Stimulated activated CD8-positive, alpha-beta memory T cell treated with anti-CD3 and anti-CD28 coated beads, Interleukin-12 subunit alpha, Interleukin-12 subunit beta, amount 100 ng/mL, for 4 hours (primary cell): ENCODE data around the gene BANP.
"Not testable (repeated sequence)": the region's sequence is repeated elsewhere in the genome, so short reads cannot be mapped to it uniquely, and the experiment has no call there.

ENCODE experiments used
- DNase-seq: peaks from one replicate; pipeline ENCODE4 v3.0.0-alpha.2; 2020; ENCODE audit warnings: low read depth

The BANP gene

GRCh38 chr16:87966685-87967185 is 15.5 kb downstream of the BANP start:
- no peak for DNase-seq

GRCh38 chr16:87968541-87968940 is 17.3 kb downstream of the BANP start:
- DNase-seq, result no peak

- DNase-seq, result no peak
Measured at GRCh38 chr16:87970186-87970585, 19.0 kb downstream of the BANP start.

- DNase-seq, result no peak
Measured at GRCh38 chr16:87971933-87972332, 20.7 kb downstream of the BANP start.

- DNase-seq, result no peak
Measured at GRCh38 chr16:87973717-87974116, 22.5 kb downstream of the BANP start.

- no peak for DNase-seq
Measured at GRCh38 chr16:87974178-87974577, 22.9 kb downstream of the BANP start.

- no peak for DNase-seq
Measured at GRCh38 chr16:87976665-87977064, 25.4 kb downstream of the BANP start.

GRCh38 chr16:87978127-87978526 is 26.9 kb downstream of the BANP start:
- DNase-seq, result no peak

GRCh38 chr16:87979352-87979751 is 28.1 kb downstream of the BANP start:
- DNase-seq, result no peak

GRCh38 chr16:87979911-87980630 is 28.8 kb downstream of the BANP start:
- DNase-seq, result not testable (repeated sequence)

GRCh38 chr16:87981376-87981775 is 30.1 kb downstream of the BANP start:
- not testable (repeated sequence) for DNase-seq

GRCh38 chr16:87982581-87983041 is 31.4 kb downstream of the BANP start:
- no peak for DNase-seq

- not testable (repeated sequence) for DNase-seq
Measured at GRCh38 chr16:87983072-87983736, 32.0 kb downstream of the BANP start.

- not testable (repeated sequence) for DNase-seq
Measured at GRCh38 chr16:87983737-87984097, 32.5 kb downstream of the BANP start.

- DNase-seq, result not testable (repeated sequence)
Measured at GRCh38 chr16:87984180-87984579, 32.9 kb downstream of the BANP start.

- DNase-seq, result no peak
Measured at GRCh38 chr16:87984632-87985267, 33.5 kb downstream of the BANP start.

- DNase-seq, result not testable (repeated sequence)
Measured at GRCh38 chr16:87985493-87985892, 34.3 kb downstream of the BANP start.

- DNase-seq, result peak; percentile 35
Measured at GRCh38 chr16:87986361-87986849, 35.2 kb downstream of the BANP start.

- not testable (repeated sequence) for DNase-seq
Measured at GRCh38 chr16:87988596-87988995, 37.4 kb downstream of the BANP start.

- DNase-seq, result not testable (repeated sequence)
Measured at GRCh38 chr16:87990254-87990653, 39.0 kb downstream of the BANP start.

- not testable (repeated sequence) for DNase-seq
Measured at GRCh38 chr16:87992142-87992541, 40.9 kb downstream of the BANP start.

- no peak for DNase-seq
Measured at GRCh38 chr16:87993901-87994300, 42.7 kb downstream of the BANP start.

- no peak for DNase-seq
Measured at GRCh38 chr16:87995644-87996043, 44.4 kb downstream of the BANP start.
